Neural cell (in vitro differentiated cells): ENCODE results near the gene DRD4. TPM values are rescaled to one million over a fixed set of nuclear protein-coding genes. Genes with fewer than 3 reads are reported as not detected.

Source experiments
- H2AFZ ChIP-seq: fragments of 200-600, 300-800 bp; sonication (generic), shearing (Covaris generic); 2 replicates; pipeline ENCODE4 v1.6.0; 2014; ENCODE audit warnings: low read depth, mild to moderate bottlenecking, antibody characterized with exemption, low read length, moderate library complexity
- H3F3A ChIP-seq: fragments of 200-600 bp; shearing (Covaris generic); 2 replicates; pipeline ENCODE4 v1.6.1; 2016; ENCODE audit warnings: mild to moderate bottlenecking, moderate library complexity, mixed read lengths, antibody characterized with exemption, low read length; ENCODE audit not compliant: insufficient read depth, poor library complexity, severe bottlenecking
- H3K27ac ChIP-seq: fragments of 200-600, 300-800 bp; sonication (generic), shearing (Covaris generic); 2 replicates; pipeline ENCODE4 v1.5.1; 2014; ENCODE audit warnings: mild to moderate bottlenecking, low read length, moderate library complexity
- H3K27me3 ChIP-seq: fragments of 300-800, 200-600 bp; sonication (generic), shearing (Covaris generic); 2 replicates; pipeline ENCODE4 v1.6.0; 2014; ENCODE audit warnings: mild to moderate bottlenecking, low read depth, low read length, moderate library complexity; ENCODE audit not compliant: insufficient read depth
- H3K36me3 ChIP-seq: fragments of 300-800, 200-600 bp; sonication (generic), shearing (Covaris generic); 2 replicates; pipeline ENCODE4 v1.5.1; 2014; ENCODE audit warnings: mild to moderate bottlenecking, antibody characterized with exemption, low read length, moderate library complexity; ENCODE audit not compliant: insufficient read depth
- H3K4me2 ChIP-seq: fragments of 300-800, 200-600 bp; sonication (generic), shearing (Covaris generic); 2 replicates; pipeline ENCODE4 v1.6.0; 2014; ENCODE audit warnings: mild to moderate bottlenecking, low read length
- H3K4me3 ChIP-seq: fragments of 300-800, 200-600 bp; sonication (generic), shearing (Covaris generic); 2 replicates; pipeline ENCODE4 v1.5.1; 2014; ENCODE audit warnings: mild to moderate bottlenecking, low read length, moderate library complexity
- H3K79me2 ChIP-seq: fragments of 200-600 bp; shearing (Covaris generic); replicated peaks from 2 replicates; pipeline ENCODE4 v1.6.0; 2014; ENCODE audit warnings: mild to moderate bottlenecking, low read length, moderate library complexity; ENCODE audit not compliant: insufficient read depth
- H3K9ac ChIP-seq: fragments of 300-800, 200-600 bp; sonication (generic), shearing (Covaris generic); 2 replicates; pipeline ENCODE4 v1.6.1; 2016; ENCODE audit warnings: mild to moderate bottlenecking, low read length, mixed read lengths
- H3K9me2 ChIP-seq: fragments of 200-600 bp; shearing (Covaris generic); 2 replicates; pipeline ENCODE4 v1.6.1; 2016; ENCODE audit warnings: mild to moderate bottlenecking, low read length, mixed read lengths; ENCODE audit not compliant: insufficient read depth
- H3K9me3 ChIP-seq: fragments of 200-600, 300-800 bp; sonication (generic), shearing (Covaris generic); 2 replicates; pipeline ENCODE4 v1.6.1; 2016; ENCODE audit warnings: mild to moderate bottlenecking, mixed run types, low read length, moderate library complexity, mixed read lengths
- H4K20me1 ChIP-seq: fragments of 200-600 bp; shearing (Covaris generic); 2 replicates; pipeline ENCODE4 v1.6.1; 2016; ENCODE audit warnings: mild to moderate bottlenecking, mixed run types; ENCODE audit not compliant: insufficient read depth
- EP300 ChIP-seq: fragments of 450-650 bp; conservative IDR thresholded peaks from 2 replicates; pipeline ENCODE4 v1.6.1; 2014; ENCODE audit warnings: antibody characterized with exemption, mild to moderate bottlenecking, moderate library complexity; ENCODE audit not compliant: poor library complexity, severe bottlenecking
- EZH2 ChIP-seq: fragments of 200-600, 300-800 bp; shearing (Covaris generic), sonication (generic); IDR thresholded peaks from 2 replicates; pipeline ENCODE4 v1.6.1; 2014; ENCODE audit warnings: antibody characterized with exemption, low read length, borderline replicate concordance, mild to moderate bottlenecking; ENCODE audit not compliant: insufficient read depth, poor library complexity, severe bottlenecking
- MXI1 ChIP-seq: fragments of 450-650 bp; conservative IDR thresholded peaks from 2 replicates; pipeline ENCODE4 v1.6.1; 2014; ENCODE audit warnings: antibody characterized with exemption, mild to moderate bottlenecking; ENCODE audit not compliant: poor library complexity, severe bottlenecking
- POLR2AphosphoS5 ChIP-seq: IDR thresholded peaks from 2 replicates; pipeline ENCODE4 v1.6.1; 2012
- RAD21 ChIP-seq: fragments of 450-650 bp; conservative IDR thresholded peaks from 2 replicates; pipeline ENCODE4 v1.6.1; 2014; ENCODE audit warnings: antibody characterized with exemption, mild to moderate bottlenecking, moderate library complexity
- SMC3 ChIP-seq: fragments of 450-650 bp; conservative IDR thresholded peaks from 2 replicates; pipeline ENCODE4 v1.6.1; 2014; ENCODE audit warnings: antibody characterized with exemption, mild to moderate bottlenecking, moderate library complexity; ENCODE audit not compliant: poor library complexity
- TAF1 ChIP-seq: IDR thresholded peaks from 2 replicates; pipeline ENCODE4 v1.6.1; 2012; ENCODE audit warnings: low read depth
- polyA plus RNA-seq: library from polyadenylated mRNA; depleted of rRNA; stranded (reverse); fragments of >200 nt; gene quantifications from 2 replicates; pipeline ENCODE4 v1.2.3, GENCODE V29; 2014
- TF ChIP-seq, protein P1 (sequence below): IDR thresholded peaks from 2 replicates; pipeline ENCODE4 v1.6.1; 2012; ENCODE audit warnings: borderline replicate concordance
- TF ChIP-seq, protein P2 (sequence below): fragments of 450-650 bp; IDR thresholded peaks from 2 replicates; pipeline ENCODE4 v1.5.1; 2014; ENCODE audit warnings: antibody characterized with exemption, mild to moderate bottlenecking, moderate library complexity; ENCODE audit not compliant: poor library complexity, severe bottlenecking

DRD4 gene
- polyA plus RNA-seq, 1 donor from 2014 or later, result not detected

DNA sequence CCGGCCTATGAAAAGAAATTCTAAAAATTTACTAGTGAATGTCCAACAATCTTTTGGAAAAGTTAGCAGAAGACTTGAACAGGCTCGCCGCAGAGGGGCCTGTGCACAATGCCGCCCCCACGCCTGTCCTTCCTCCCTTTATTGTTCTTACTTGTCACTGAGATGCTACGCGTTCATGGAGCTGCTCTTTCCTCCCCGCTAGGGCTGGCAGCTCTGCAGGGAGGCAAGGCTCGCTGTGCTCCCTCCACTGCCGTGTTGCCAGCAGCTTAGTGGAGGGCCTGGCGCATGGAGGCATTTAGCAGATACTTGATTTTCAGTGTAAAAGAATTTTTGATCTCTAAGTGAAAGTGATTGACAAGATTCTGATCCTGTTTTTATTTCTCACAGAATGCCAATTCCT lies 46.1 kb upstream of the DRD4 start:
- H3K27me3 ChIP-seq, result no peaks in the 10 kb centered on the region
- no peaks in the 10 kb centered on the region for H4K20me1 ChIP-seq
- H3K36me3 ChIP-seq, result peaks cover 4% of the 10 kb centered on the region
- TF ChIP-seq SMC3 (no peak), EZH2 (no peak), EP300 (no peak), MXI1 (no peak), RAD21 (no peak), TAF1 (no peak), POLR2AphosphoS5 (no peak)
- TF ChIP-seq, protein P1, sequence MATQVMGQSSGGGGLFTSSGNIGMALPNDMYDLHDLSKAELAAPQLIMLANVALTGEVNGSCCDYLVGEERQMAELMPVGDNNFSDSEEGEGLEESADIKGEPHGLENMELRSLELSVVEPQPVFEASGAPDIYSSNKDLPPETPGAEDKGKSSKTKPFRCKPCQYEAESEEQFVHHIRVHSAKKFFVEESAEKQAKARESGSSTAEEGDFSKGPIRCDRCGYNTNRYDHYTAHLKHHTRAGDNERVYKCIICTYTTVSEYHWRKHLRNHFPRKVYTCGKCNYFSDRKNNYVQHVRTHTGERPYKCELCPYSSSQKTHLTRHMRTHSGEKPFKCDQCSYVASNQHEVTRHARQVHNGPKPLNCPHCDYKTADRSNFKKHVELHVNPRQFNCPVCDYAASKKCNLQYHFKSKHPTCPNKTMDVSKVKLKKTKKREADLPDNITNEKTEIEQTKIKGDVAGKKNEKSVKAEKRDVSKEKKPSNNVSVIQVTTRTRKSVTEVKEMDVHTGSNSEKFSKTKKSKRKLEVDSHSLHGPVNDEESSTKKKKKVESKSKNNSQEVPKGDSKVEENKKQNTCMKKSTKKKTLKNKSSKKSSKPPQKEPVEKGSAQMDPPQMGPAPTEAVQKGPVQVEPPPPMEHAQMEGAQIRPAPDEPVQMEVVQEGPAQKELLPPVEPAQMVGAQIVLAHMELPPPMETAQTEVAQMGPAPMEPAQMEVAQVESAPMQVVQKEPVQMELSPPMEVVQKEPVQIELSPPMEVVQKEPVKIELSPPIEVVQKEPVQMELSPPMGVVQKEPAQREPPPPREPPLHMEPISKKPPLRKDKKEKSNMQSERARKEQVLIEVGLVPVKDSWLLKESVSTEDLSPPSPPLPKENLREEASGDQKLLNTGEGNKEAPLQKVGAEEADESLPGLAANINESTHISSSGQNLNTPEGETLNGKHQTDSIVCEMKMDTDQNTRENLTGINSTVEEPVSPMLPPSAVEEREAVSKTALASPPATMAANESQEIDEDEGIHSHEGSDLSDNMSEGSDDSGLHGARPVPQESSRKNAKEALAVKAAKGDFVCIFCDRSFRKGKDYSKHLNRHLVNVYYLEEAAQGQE, result no peak
- TF ChIP-seq, protein P2, sequence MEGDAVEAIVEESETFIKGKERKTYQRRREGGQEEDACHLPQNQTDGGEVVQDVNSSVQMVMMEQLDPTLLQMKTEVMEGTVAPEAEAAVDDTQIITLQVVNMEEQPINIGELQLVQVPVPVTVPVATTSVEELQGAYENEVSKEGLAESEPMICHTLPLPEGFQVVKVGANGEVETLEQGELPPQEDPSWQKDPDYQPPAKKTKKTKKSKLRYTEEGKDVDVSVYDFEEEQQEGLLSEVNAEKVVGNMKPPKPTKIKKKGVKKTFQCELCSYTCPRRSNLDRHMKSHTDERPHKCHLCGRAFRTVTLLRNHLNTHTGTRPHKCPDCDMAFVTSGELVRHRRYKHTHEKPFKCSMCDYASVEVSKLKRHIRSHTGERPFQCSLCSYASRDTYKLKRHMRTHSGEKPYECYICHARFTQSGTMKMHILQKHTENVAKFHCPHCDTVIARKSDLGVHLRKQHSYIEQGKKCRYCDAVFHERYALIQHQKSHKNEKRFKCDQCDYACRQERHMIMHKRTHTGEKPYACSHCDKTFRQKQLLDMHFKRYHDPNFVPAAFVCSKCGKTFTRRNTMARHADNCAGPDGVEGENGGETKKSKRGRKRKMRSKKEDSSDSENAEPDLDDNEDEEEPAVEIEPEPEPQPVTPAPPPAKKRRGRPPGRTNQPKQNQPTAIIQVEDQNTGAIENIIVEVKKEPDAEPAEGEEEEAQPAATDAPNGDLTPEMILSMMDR, result no peak
- H3K9me3 ChIP-seq, result no peaks in the 10 kb centered on the region
- no peak overlapping the region for H2AFZ ChIP-seq
- no peaks in the 10 kb centered on the region for H3F3A ChIP-seq
- no peak overlapping the region for H3K4me3 ChIP-seq
- no peaks in the 10 kb centered on the region for H3K79me2 ChIP-seq
- H3K4me2 ChIP-seq, result no peak overlapping the region
- H3K9me2 ChIP-seq, result no peaks in the 10 kb centered on the region
- no peak overlapping the region for H3K27ac ChIP-seq
- H3K9ac ChIP-seq, result no peak overlapping the region

- Histone ChIP-seq H3K36me3 (peaks cover 4% of the 10 kb centered on the region), H3K9ac (no peak overlapping the region), H3F3A (no peaks in the 10 kb centered on the region), H3K27me3 (no peaks in the 10 kb centered on the region), H3K27ac (no peak overlapping the region), H3K79me2 (no peaks in the 10 kb centered on the region), H3K9me2 (no peaks in the 10 kb centered on the region), H4K20me1 (no peaks in the 10 kb centered on the region), H3K4me2 (no peak overlapping the region), H3K4me3 (no peak overlapping the region), H3K9me3 (no peaks in the 10 kb centered on the region), H2AFZ (no peak overlapping the region)
- TF ChIP-seq MXI1 (no peak), TAF1 (no peak), RAD21 (no peak), EZH2 (no peak), SMC3 (no peak), POLR2AphosphoS5 (no peak)
- TF ChIP-seq, protein P1, result no peak
Measured at GRCh38 chr11:592501-592900, 44.6 kb upstream of the DRD4 start.
